Trophoblast cell (in vitro differentiated cells and primary cell): ENCODE data around the gene CEACAM5.

ENCODE experiments used
- DNase-seq, 2 donors: peaks; one replicate each; pipeline ENCODE4 v3.0.0-alpha.2; 2016
- H2AFZ ChIP-seq: 2 replicates; pipeline ENCODE4 v1.6.1; 2013; ENCODE audit warnings: low read length, moderate library complexity, mild to moderate bottlenecking; ENCODE audit not compliant: insufficient read depth, poor library complexity
- H2AK5ac ChIP-seq: 2 replicates; pipeline ENCODE4 v1.6.1; 2013; ENCODE audit warnings: mild to moderate bottlenecking, low read length
- H2BK120ac ChIP-seq: 2 replicates; pipeline ENCODE4 v1.6.1; 2013; ENCODE audit warnings: low read length, mild to moderate bottlenecking, moderate library complexity; ENCODE audit not compliant: insufficient read depth, poor library complexity
- H2BK12ac ChIP-seq: 2 replicates; pipeline ENCODE4 v1.6.1; 2013; ENCODE audit warnings: mild to moderate bottlenecking, low read length, moderate library complexity
- H2BK5ac ChIP-seq: 2 replicates; pipeline ENCODE4 v1.6.1; 2013; ENCODE audit warnings: low read length, low read depth, moderate library complexity, mild to moderate bottlenecking; ENCODE audit not compliant: poor library complexity
- H3K14ac ChIP-seq: 2 replicates; pipeline ENCODE4 v1.6.1; 2013; ENCODE audit warnings: mild to moderate bottlenecking, low read length
- H3K18ac ChIP-seq: 2 replicates; pipeline ENCODE4 v1.6.1; 2013; ENCODE audit warnings: mild to moderate bottlenecking, low read length
- H3K23ac ChIP-seq: 2 replicates; pipeline ENCODE4 v1.6.1; 2013; ENCODE audit warnings: low read length
- H3K27ac ChIP-seq: 2 replicates; pipeline ENCODE4 v1.5.1; 2013; ENCODE audit warnings: low read depth, mild to moderate bottlenecking, inconsistent platforms, low read length, moderate library complexity
- H3K27me3 ChIP-seq: 2 replicates; pipeline ENCODE4 v1.6.1; 2013; ENCODE audit warnings: inconsistent platforms, mild to moderate bottlenecking, low read length, moderate library complexity; ENCODE audit not compliant: insufficient read depth
- H3K36me3 ChIP-seq, 2 experiments: 1 replicate in 1 of 2; 2 replicates in 1 of 2; pipeline ENCODE4 v1.6.1; 2013; ENCODE audit warnings: low read length in 2 of 2, mild to moderate bottlenecking in 2 of 2, moderate library complexity in 1 of 2; ENCODE audit not compliant: insufficient read depth in 2 of 2, control insufficient read depth in 1 of 2
- H3K4ac ChIP-seq: 2 replicates; pipeline ENCODE4 v1.6.1; 2013; ENCODE audit warnings: low read depth, mild to moderate bottlenecking, low read length, moderate library complexity
- H3K4me1 ChIP-seq, 2 experiments: 1 replicate in 1 of 2; 2 replicates in 1 of 2; pipeline ENCODE4 v1.6.1; 2013; ENCODE audit warnings: low read length in 2 of 2, mild to moderate bottlenecking in 2 of 2, moderate library complexity in 1 of 2; ENCODE audit not compliant: insufficient read depth in 2 of 2, control insufficient read depth in 1 of 2
- H3K4me2 ChIP-seq: 2 replicates; pipeline ENCODE4 v1.6.1; 2013; ENCODE audit warnings: inconsistent platforms, mild to moderate bottlenecking, low read length, moderate library complexity
- H3K4me3 ChIP-seq: 2 replicates; pipeline ENCODE4 v1.5.1; 2013; ENCODE audit warnings: mild to moderate bottlenecking, low read depth, low read length, inconsistent platforms
- H3K79me1 ChIP-seq: one replicate; pipeline ENCODE4 v1.6.1; 2013; ENCODE audit warnings: low read length
- H3K79me2 ChIP-seq: 2 replicates; pipeline ENCODE4 v1.6.1; 2013; ENCODE audit warnings: low read length, mild to moderate bottlenecking; ENCODE audit not compliant: control insufficient read depth, insufficient read depth, poor library complexity
- H3K9ac ChIP-seq: 2 replicates; pipeline ENCODE4 v1.6.1; 2013; ENCODE audit warnings: mild to moderate bottlenecking, low read length
- H3K9me3 ChIP-seq: 2 replicates; pipeline ENCODE4 v1.6.1; 2013; ENCODE audit warnings: low read depth, mild to moderate bottlenecking, control low read depth, inconsistent platforms, low read length; ENCODE audit not compliant: insufficient read depth
- H4K12ac ChIP-seq: 2 replicates; pipeline ENCODE4 v1.6.1; 2013; ENCODE audit warnings: low read depth, mild to moderate bottlenecking, low read length, moderate library complexity
- H4K8ac ChIP-seq: 2 replicates; pipeline ENCODE4 v1.6.1; 2013; ENCODE audit warnings: low read depth, mild to moderate bottlenecking, low read length, moderate library complexity
- H4K91ac ChIP-seq: one replicate; pipeline ENCODE4 v1.6.1; 2013; ENCODE audit warnings: low read depth, mild to moderate bottlenecking, low read length, moderate library complexity
- WGBS: extraction: QIAGEN DNeasy Blood & Tissue Kit; methylation state at CpG from one replicate; pipeline ENCODE4 v1.1.7; 2013; ENCODE audit warnings: missing lambda C conversion rate; ENCODE audit not compliant: insufficient read length, insufficient coverage; ENCODE audit errors: extremely low coverage; 5-methylcytosine and 5-hydroxymethylcytosine counted together

Gene CEACAM5

DNA sequence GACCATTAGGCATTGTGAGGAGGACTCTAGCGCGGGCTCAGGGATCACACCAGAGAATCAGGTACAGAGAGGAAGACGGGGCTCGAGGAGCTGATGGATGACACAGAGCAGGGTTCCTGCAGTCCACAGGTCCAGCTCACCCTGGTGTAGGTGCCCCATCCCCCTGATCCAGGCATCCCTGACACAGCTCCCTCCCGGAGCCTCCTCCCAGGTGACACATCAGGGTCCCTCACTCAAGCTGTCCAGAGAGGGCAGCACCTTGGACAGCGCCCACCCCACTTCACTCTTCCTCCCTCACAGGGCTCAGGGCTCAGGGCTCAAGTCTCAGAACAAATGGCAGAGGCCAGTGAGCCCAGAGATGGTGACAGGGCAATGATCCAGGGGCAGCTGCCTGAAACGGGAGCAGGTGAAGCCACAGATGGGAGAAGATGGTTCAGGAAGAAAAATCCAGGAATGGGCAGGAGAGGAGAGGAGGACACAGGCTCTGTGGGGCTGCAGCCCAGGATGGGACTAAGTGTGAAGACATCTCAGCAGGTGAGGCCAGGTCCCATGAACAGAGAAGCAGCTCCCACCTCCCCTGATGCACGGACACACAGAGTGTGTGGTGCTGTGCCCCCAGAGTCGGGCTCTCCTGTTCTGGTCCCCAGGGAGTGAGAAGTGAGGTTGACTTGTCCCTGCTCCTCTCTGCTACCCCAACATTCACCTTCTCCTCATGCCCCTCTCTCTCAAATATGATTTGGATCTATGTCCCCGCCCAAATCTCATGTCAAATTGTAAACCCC, 2.8 kb upstream of the CEACAM5 start:
- Histone ChIP-seq H3K4me1 (no peaks in the 10 kb centered on the region), H3K79me1 (no peaks in the 10 kb centered on the region), H3K27me3 (no peaks in the 10 kb centered on the region), H3K79me2 (no peaks in the 10 kb centered on the region), H3K4me3 (no peak overlapping the region), H2BK120ac (no peak overlapping the region), H4K91ac (no peak overlapping the region), H2AFZ (no peak overlapping the region), H3K4me2 (no peak overlapping the region), H3K9me3 (peaks cover 62% of the 10 kb centered on the region), H3K36me3 (no peaks in the 10 kb centered on the region), H2BK12ac (no peak overlapping the region), H2BK5ac (no peak overlapping the region), H3K9ac (no peak overlapping the region), H3K27ac (no peak overlapping the region), H4K12ac (no peak overlapping the region), H3K18ac (no peak overlapping the region), H2AK5ac (no peak overlapping the region), H3K14ac (no peak overlapping the region), H4K8ac (no peak overlapping the region), H3K4ac (no peak overlapping the region), H3K23ac (no peak overlapping the region)
- WGBS = no CpG with 5 or more reads among the region's 10 CpGs
- DNase-seq = peak in 1 of 2 donors; percentile 46

DNA sequence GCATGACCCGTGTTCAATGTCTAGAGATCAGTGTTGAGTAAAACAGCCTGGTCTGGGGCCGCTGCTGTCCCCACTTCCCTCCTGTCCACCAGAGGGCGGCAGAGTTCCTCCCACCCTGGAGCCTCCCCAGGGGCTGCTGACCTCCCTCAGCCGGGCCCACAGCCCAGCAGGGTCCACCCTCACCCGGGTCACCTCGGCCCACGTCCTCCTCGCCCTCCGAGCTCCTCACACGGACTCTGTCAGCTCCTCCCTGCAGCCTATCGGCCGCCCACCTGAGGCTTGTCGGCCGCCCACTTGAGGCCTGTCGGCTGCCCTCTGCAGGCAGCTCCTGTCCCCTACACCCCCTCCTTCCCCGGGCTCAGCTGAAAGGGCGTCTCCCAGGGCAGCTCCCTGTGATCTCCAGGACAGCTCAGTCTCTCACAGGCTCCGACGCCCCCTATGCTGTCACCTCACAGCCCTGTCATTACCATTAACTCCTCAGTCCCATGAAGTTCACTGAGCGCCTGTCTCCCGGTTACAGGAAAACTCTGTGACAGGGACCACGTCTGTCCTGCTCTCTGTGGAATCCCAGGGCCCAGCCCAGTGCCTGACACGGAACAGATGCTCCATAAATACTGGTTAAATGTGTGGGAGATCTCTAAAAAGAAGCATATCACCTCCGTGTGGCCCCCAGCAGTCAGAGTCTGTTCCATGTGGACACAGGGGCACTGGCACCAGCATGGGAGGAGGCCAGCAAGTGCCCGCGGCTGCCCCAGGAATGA, 1.5 kb upstream of the CEACAM5 start:
- no peaks in the 10 kb centered on the region for H3K4me1 ChIP-seq
- H3K4me2 ChIP-seq = peak overlapping the region; percentile 8
- H3K27ac ChIP-seq = no peak overlapping the region
- no peak overlapping the region for H3K14ac ChIP-seq
- H4K12ac ChIP-seq = no peak overlapping the region
- no peaks in the 10 kb centered on the region for H3K79me2 ChIP-seq
- no peak overlapping the region for H4K8ac ChIP-seq
- DNase-seq = peak in 1 of 2 donors; percentile 19
- H2AFZ ChIP-seq = no peak overlapping the region
- H3K27me3 ChIP-seq = no peaks in the 10 kb centered on the region
- H4K91ac ChIP-seq = no peak overlapping the region
- no peak overlapping the region for H3K4me3 ChIP-seq
- H3K36me3 ChIP-seq = no peaks in the 10 kb centered on the region
- no peak overlapping the region for H2BK5ac ChIP-seq
- no peak overlapping the region for H3K9ac ChIP-seq
- H3K23ac ChIP-seq = no peak overlapping the region
- H2AK5ac ChIP-seq = no peak overlapping the region
- no peak overlapping the region for H2BK120ac ChIP-seq
- WGBS = no CpG with 5 or more reads among the region's 26 CpGs
- no peak overlapping the region for H3K18ac ChIP-seq
- H3K4ac ChIP-seq = no peak overlapping the region
- H2BK12ac ChIP-seq = no peak overlapping the region
- no peaks in the 10 kb centered on the region for H3K79me1 ChIP-seq
- peaks cover 60% of the 10 kb centered on the region for H3K9me3 ChIP-seq

GRCh38 chr19:41707502-41707812, 969 bp upstream of the CEACAM5 start:
- no peak overlapping the region for H3K4ac ChIP-seq
- no CpG with 5 or more reads among the region's 5 CpGs for WGBS
- H2AFZ ChIP-seq = no peak overlapping the region
- no peak overlapping the region for H3K27ac ChIP-seq
- no peaks in the 10 kb centered on the region for H3K79me2 ChIP-seq
- H4K91ac ChIP-seq = no peak overlapping the region
- H2BK12ac ChIP-seq = no peak overlapping the region
- no peak overlapping the region for H2AK5ac ChIP-seq
- no peak overlapping the region for H2BK120ac ChIP-seq
- H3K4me3 ChIP-seq = no peak overlapping the region
- no peaks in the 10 kb centered on the region for H3K27me3 ChIP-seq
- H3K4me2 ChIP-seq = no peak overlapping the region
- H4K8ac ChIP-seq = no peak overlapping the region
- H4K12ac ChIP-seq = no peak overlapping the region
- no peaks in the 10 kb centered on the region for H3K36me3 ChIP-seq
- no peak overlapping the region for H3K23ac ChIP-seq
- no peak for DNase-seq
- H3K4me1 ChIP-seq = no peaks in the 10 kb centered on the region
- no peak overlapping the region for H3K18ac ChIP-seq
- H3K79me1 ChIP-seq = no peaks in the 10 kb centered on the region
- no peak overlapping the region for H3K9ac ChIP-seq
- H2BK5ac ChIP-seq = no peak overlapping the region
- peaks cover 62% of the 10 kb centered on the region for H3K9me3 ChIP-seq
- H3K14ac ChIP-seq = no peak overlapping the region

GRCh38 chr19:41707871-41708371, 505 bp upstream of the CEACAM5 start:
- Histone ChIP-seq H4K8ac (no peak overlapping the region), H2BK12ac (no peak overlapping the region), H4K91ac (no peak overlapping the region), H2BK120ac (no peak overlapping the region), H3K27me3 (no peaks in the 10 kb centered on the region), H3K14ac (no peak overlapping the region), H3K79me2 (no peaks in the 10 kb centered on the region), H2BK5ac (no peak overlapping the region), H3K9me3 (peaks cover 61% of the 10 kb centered on the region), H4K12ac (no peak overlapping the region), H3K79me1 (no peaks in the 10 kb centered on the region), H3K27ac (no peak overlapping the region), H3K4me2 (no peak overlapping the region), H3K9ac (no peak overlapping the region), H3K4me1 (no peaks in the 10 kb centered on the region), H2AK5ac (no peak overlapping the region), H3K36me3 (no peaks in the 10 kb centered on the region), H3K23ac (no peak overlapping the region), H3K4ac (no peak overlapping the region), H3K4me3 (no peak overlapping the region), H2AFZ (no peak overlapping the region), H3K18ac (no peak overlapping the region)
- no peak for DNase-seq
- WGBS = no CpG with 5 or more reads among the region's 5 CpGs
